HK-2 (cell line): ENCODE measurements around the gene AP4M1.

Experiments
- DNase-seq: peaks from one replicate; pipeline ENCODE4 v3.0.0-alpha.2; 2018; ENCODE audit not compliant: unreplicated experiment

AP4M1 gene

DNA sequence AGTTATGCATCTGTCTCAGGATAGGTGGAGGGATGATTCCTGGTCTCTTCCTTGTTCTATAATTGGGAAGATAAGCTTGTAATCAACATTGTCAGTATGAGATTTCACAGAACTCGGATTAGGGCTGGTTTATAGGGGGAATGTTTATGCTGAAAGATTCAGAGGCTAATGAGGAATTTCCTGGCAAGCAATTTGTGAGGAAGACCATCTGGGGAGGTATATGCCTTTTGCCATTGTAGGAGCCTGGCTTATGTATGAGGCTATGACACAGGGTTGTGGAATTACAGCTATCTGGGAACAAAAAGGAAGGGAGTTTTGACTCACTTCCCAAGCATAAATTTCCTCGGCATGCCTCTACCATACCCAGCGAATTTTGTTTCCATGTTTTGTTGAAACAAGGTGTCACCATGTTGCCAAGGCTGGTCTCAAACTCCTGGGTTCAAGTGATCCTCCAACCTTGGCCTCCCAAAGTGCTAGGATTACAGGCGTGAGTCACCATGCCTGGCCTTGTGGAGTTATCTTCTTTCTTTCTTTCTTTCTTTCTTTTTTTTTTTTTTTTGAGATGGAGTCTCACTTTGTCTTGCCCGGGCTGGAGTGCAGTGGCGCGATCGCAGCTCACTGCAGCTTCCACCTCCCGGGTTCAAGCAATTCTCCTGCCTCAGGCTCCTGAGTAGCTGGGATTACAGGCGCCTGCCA lies 14.2 kb upstream of the AP4M1 start:
- DNase-seq, result no peak

DNA sequence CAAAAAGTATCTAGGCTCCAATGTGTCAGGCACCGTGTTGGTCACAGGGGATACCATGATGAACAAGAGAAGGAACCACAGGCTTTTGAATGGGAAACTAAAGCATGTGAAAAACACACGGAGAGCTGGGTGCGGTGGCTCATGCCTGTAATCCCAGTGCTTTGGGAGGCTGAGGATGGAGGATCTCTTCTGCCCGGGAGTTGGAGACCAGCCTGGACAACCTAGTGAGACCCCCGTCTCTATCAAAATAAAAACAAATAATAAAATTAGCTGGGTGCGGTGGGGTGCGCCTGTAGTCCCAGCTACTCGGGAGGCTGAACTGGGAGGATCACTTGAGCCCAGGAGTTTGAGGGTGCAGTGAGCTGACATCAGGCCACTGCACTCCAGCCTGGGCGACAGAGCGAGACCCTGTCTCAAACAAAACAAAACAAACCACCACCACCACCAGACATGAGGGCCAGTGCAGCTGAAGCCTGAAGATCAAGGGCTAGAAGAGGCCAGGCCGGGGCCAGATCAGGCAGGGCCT lies 13.3 kb upstream of the AP4M1 start:
- no peak for DNase-seq

- DNase-seq, result peak; percentile 74
Observed at GRCh38 chr7:100088621-100089457, 12.6 kb upstream of the AP4M1 start, which contains the start of gene COPS6. TSS of gene COPS6 (plus strand) at chr7:100088969. CDS start at chr7:100088991, 22 bp downstream.

GRCh38 chr7:100089458-100090196 lies 11.8 kb upstream of the AP4M1 start:
- DNase-seq, result no peak

DNA sequence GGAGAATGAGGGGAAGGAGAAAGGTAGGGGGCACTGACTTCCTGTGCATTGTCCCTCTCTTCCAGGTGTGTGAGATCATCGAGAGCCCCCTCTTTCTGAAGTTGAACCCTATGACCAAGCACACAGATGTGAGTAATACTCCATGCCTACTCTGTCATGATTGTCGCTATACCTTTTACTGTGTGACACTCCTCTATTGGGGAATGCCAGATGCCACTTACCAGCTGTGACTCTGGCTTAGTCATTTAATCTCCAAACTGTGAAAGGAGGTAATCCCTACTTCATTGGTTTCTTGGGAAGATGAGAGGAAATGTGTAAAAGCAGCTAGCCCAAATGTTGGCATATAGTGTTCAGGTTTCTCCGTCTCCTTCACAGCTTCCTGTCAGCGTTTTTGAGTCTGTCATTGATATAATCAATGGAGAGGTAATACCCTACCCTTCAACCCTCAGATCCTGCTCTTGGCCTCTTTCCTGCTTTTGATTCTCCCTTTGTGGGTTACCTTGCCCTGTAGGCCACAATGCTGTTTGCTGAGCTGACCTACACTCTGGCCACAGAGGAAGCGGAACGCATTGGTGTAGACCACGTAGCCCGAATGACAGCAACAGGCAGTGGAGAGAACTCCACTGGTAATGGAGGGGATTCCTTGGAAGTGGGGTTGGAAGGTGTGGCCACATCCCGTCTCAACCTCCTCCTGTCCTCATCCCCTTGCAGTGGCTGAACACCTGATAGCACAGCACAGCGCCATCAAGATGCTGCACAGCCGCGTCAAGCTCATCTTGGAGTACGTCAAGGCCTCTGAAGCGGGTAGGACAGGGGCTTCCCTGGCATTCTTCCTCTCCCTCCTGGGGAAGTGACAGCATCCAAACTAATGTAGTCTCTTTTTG lies 10.7 kb upstream of the AP4M1 start:
- DNase-seq, result no peak

- DNase-seq, result no peak
Observed at GRCh38 chr7:100091411-100092181, 9.8 kb upstream of the AP4M1 start.

- DNase-seq, result no peak
Observed at GRCh38 chr7:100093054-100093453, 8.4 kb upstream of the AP4M1 start.

DNA sequence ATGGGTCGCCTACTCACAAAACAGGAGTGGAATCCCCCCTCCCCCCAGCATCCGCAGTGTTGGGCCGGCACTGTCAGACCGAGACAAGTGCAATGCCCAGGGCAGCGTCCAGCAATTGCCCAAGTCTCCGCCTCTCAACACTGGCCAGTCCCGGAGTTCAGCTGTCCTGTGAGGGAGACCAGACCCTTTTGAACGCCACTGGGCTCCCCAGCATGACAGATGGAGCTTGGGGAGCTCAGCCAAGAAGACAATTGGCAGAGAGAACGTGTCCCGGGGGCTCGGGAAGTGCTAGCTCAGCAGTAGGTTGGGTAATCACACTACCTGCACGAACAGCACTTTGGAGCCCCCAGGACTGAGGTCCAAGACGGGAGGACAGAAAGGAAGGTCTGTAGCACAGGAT lies 7.9 kb upstream of the AP4M1 start:
- no peak for DNase-seq

- DNase-seq, result no peak
Observed at GRCh38 chr7:100093925-100094486, 7.4 kb upstream of the AP4M1 start.

DNA sequence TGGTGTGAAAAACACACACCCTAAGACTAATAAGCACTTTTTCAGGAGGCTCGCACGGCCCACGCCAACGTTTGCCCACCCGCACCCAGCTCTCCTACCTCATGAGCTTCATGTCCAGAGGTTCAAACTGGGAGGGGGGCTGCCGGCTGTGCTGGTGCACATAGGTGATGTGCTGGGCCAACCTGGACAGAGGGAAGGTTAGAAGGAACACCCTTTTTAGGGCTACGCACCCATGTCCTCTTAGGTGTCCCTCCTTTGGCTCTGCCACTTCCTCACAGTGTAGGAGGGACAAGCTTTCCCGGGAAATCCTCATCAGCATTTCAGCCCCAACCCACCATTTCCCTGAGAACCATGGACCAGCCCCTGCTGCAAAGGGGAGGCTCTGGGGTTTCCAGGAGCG lies 6.2 kb upstream of the AP4M1 start:
- DNase-seq, result no peak

DNA sequence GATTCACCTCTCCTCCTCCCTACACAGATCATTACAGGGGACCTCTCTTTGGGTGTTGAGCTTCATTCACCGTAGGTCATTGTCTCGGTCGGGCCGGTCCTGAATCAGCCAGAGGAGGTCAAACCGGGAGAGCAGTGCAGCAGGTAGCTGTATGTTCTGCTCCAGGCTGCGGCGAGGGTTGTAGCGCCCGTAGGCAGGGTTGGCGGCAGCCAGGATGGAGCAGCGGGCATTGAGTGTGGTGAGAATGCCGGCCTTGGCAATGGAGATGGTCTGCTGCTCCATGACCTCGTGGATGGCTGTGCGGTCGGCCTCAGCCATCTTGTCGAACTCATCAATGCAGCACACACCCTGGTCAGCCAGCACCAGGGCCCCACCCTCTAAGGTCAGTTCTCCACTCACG lies 5.7 kb upstream of the AP4M1 start:
- DNase-seq, result no peak

DNA sequence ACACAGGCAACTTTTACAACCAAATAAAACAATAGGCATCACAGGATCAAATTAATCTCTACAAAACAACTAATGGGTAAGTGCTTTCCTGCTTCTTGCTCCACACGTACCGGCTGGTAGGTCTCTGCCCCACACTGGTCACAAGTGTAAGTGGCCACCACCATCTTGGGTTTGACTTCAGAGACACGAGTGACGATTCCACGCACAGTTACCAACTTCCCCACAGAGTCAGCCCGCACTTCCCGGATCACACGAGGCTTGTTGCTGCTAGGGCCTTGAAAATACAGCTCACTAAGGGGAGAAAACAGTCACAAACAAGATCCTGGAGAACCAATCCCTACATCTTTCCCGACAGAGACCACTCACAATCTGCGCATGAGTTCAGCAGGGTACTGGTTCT lies 2.5 kb upstream of the AP4M1 start:
- DNase-seq, result no peak

- DNase-seq, result no peak
Observed at GRCh38 chr7:100099452-100099851, 2.0 kb upstream of the AP4M1 start.

DNA sequence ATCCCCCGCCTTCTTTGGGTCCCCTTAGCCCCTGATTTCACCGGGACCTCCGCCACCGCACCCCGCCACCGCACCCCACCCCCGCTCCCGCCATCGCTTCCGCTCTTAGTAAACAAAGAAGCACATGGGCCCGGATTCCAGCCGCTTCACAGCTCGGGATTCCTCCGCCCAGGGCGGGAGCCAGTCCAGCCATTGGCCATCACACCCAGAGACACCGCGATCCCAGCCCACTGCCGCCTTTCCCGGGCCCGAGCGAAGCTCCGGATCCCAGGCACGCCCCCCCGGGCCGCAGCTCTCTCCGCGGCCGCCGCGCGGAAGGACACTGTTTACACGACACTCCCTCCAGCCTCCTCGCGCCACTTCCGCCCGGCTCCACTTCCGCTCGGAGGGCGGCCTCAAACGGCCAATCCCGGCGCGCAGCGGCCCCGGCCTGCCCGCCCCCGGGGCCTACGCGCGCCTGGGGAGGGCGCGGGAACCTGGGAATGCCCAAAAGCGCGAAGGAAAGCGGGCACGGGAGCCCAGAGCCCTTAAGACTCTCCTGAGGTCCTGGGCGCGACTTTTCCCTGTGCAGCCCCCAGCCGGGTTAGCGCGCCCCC lies 925 bp upstream of the AP4M1 start:
- peak; percentile 90 for DNase-seq

DNA sequence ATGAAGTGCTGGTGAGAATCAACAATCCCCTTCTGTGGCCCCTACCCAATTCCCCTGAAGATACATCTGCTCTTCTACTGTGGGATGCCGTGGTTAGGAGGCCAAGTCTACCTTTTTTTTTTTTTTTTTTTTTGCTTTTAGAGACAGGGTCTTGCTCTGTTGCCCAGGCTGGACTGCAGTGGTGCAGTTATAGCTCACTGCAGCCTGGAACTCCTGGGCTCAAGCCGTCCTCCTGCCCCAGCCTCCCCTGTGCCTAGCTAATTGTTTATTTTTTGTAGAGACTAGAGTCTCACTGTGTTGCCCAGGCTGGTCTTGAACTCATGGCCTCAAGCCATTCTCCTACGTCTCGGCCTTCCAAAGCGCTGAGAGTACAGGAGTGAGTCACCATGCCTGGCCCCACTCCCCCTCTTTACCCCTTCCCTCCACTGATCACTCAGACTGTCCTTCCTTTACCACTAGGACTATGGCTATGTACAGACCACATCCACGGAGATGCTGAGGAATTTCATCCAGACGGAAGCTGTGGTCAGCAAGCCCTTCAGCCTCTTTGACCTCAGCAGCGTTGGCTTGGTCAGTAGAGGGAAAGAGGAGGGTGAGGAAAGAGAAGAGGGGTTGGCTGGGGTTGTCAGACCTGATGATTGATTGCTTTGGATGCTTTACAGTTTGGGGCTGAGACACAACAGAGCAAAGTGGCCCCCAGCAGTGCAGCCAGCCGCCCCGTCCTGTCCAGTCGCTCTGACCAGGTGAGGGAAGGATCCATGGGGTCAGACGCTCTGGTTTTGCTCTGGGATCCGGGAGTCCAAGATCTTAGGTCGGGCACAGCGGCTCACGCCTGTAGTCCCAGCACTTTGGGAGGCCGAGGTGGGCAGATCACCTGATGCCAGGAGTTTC lies 1.8 kb downstream of the AP4M1 start:
- DNase-seq, result peak; percentile 82

GRCh38 chr7:100105534-100105933 lies 4.1 kb downstream of the AP4M1 start:
- DNase-seq, result no peak

- DNase-seq, result no peak
Observed at GRCh38 chr7:100106633-100107032, 5.2 kb downstream of the AP4M1 start.

DNA sequence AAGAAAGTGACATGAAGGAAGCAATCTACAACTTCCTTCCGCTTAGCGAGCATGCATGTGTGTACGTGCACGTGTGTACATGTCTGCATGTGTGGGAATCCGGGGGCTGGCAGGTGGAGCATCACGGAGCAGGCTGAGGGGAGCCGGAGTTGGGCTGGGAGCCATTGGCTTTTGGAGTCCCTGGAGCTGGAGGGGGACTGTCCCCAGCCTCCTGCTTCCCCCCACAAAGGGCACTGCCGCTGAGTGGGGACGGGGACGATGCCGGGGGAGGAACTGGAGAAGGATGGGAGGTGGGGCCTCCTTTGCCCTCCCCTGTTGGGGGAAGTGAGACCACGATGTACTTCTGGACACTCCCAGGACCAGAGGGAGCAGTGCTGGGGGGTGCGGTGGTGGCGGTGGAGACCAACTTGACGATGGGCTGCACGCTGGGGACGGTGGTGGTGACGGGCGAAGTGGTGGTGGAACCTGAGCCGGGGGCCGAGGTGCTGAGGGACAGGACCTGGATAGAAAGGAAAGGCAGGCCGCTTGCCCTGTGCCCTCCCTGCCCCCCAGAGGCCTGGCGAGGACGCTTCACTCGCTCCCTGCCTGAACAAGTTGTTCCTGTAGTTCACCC lies 5.8 kb downstream of the AP4M1 start:
- no peak for DNase-seq
